ENCODE measurements around the gene PRC1. TPM values are rescaled to one million over a fixed set of nuclear protein-coding genes. Genes with fewer than 3 reads are reported as not detected.

The PRC1 gene
- total RNA-seq, 1 donor from 2014 or later: 139 TPM

Other genes starting within 250 kb of the PRC1 start
- gene FURIN, start 125.9 kb downstream of the PRC1 start, total RNA-seq: 69.8 and 73.1 TPM in 2 replicates
- gene FES, start 110.0 kb downstream of the PRC1 start, total RNA-seq: 60.5 and 76.2 TPM in 2 replicates
- 19.8 and 31.8 TPM in 2 replicates for gene MAN2A2, start 91.2 kb downstream of the PRC1 start, total RNA-seq
- 17.1 and 17.7 TPM in 2 replicates for gene HDDC3, start 62.0 kb downstream of the PRC1 start, total RNA-seq
- 129 and 143 TPM in 2 replicates for gene UNC45A, start 59.2 kb downstream of the PRC1 start, total RNA-seq
- 9.5 and 10.7 TPM in 2 replicates for gene RCCD1, start 39.7 kb downstream of the PRC1 start, total RNA-seq
- gene VPS33B, start 28.1 kb upstream of the PRC1 start, total RNA-seq: 14.1 and 14.9 TPM in 2 replicates
- not detected in 2 replicates for gene SV2B, start 105.7 kb upstream of the PRC1 start, total RNA-seq

All from pulmonary artery endothelial cell (primary cell).